Panc1 (cell line): ENCODE results near the gene SYT9.

Experiments used
- CTCF ChIP-seq: fragments of 450-650 bp; IDR thresholded peaks from 2 replicates; pipeline ENCODE4 v1.5.1; 2017; ENCODE audit warnings: mild to moderate bottlenecking
- POLR2AphosphoS5 ChIP-seq: IDR thresholded peaks from 2 replicates; pipeline ENCODE4 v1.6.1; 2012; ENCODE audit warnings: mild to moderate bottlenecking, low read depth, low read length, moderate library complexity
- REST ChIP-seq, 2 experiments: IDR thresholded peaks; 2 replicates each; pipeline ENCODE4 v1.6.1; 2011 to 2012; ENCODE audit warnings: low read depth in 2 of 2, control low read depth in 1 of 2, low read length in 1 of 2, mild to moderate bottlenecking in 1 of 2, moderate library complexity in 1 of 2; ENCODE audit not compliant: insufficient read depth in 1 of 2
- SIN3A ChIP-seq: IDR thresholded peaks from 2 replicates; pipeline ENCODE4 v1.6.1; 2012; ENCODE audit warnings: low read depth, mild to moderate bottlenecking, low read length, moderate library complexity, borderline replicate concordance; ENCODE audit not compliant: insufficient read depth

- TF ChIP-seq CTCF, result no peak
- TF ChIP-seq SIN3A, result no peak
- TF ChIP-seq POLR2AphosphoS5, result no peak
- no peak for TF ChIP-seq REST (IDR thresholded peaks at IDR 0.05; ENCODE audit: insufficient read depth in 1 of 2, low read depth in 2 of 2, low read length in 1 of 2)
Measured at GRCh38 chr11:7418061-7418460, 166.4 kb downstream of the SYT9 start.
